Measurements from ENCODE around the gene SOX5. TPM values are rescaled to one million over a fixed set of nuclear protein-coding genes. Genes with fewer than 3 reads are reported as not detected.

The SOX5 gene
- total RNA-seq, 1 experiment from 2014 or later = 3.1 TPM

GRCh38 chr12:23546756-23547155 is 402.7 kb downstream of the SOX5 start:
- Histone ChIP-seq H4K8ac (replicated peaks; ENCODE audit: insufficient read length, low read depth, low read length) (no peak overlapping the region), H2BK120ac (ENCODE audit: low read depth, low read length, poor library complexity, severe bottlenecking) (no peak overlapping the region), H2BK15ac (ENCODE audit: low read depth, low read length) (no peak overlapping the region), H3K79me1 (ENCODE audit: insufficient read depth, low read depth, low read length, poor library complexity, severe bottlenecking) (no peaks in the 10 kb centered on the region), H3K4me2 (ENCODE audit: insufficient read depth, insufficient read length, low read length) (no peak overlapping the region), H4K20me1 (ENCODE audit: control insufficient read depth, insufficient read depth, insufficient read length) (no peaks in the 10 kb centered on the region), H3K4ac (ENCODE audit: low read depth, low read length) (no peak overlapping the region), H3K4me1 (ENCODE audit: insufficient read depth, low read length) (no peaks in the 10 kb centered on the region), H3K9me3 (ENCODE audit: control insufficient read depth, low read depth, low read length) (no peaks in the 10 kb centered on the region), H3T11ph (ENCODE audit: low read length) (no peak overlapping the region), H2BK5ac (ENCODE audit: insufficient read length, low read length) (no peak overlapping the region), H3K27ac (ENCODE audit: insufficient read length, low read depth, low read length) (no peak overlapping the region), H3K27me3 (ENCODE audit: insufficient read depth, low read length) (no peaks in the 10 kb centered on the region), H2AK5ac (ENCODE audit: insufficient read length, low read length) (no peak overlapping the region), H3K56ac (ENCODE audit: insufficient read length, low read depth, low read length) (no peak overlapping the region), H4K5ac (ENCODE audit: insufficient read length, low read depth, low read length) (no peak overlapping the region), H3K79me2 (ENCODE audit: insufficient read depth, low read length) (no peaks in the 10 kb centered on the region), H4K91ac (ENCODE audit: insufficient read length, low read depth, low read length) (no peak overlapping the region), H2BK20ac (ENCODE audit: low read depth, low read length, poor library complexity, severe bottlenecking) (no peak overlapping the region), H3K23me2 (ENCODE audit: insufficient read length, low read depth, low read length, poor library complexity, severe bottlenecking) (no peaks in the 10 kb centered on the region), H3K9ac (ENCODE audit: extremely low read depth, insufficient read length, low read length) (no peak overlapping the region), H2AFZ (ENCODE audit: low read length) (no peak overlapping the region), H2BK12ac (ENCODE audit: insufficient read length, low read depth, low read length) (no peak overlapping the region), H3K23ac (ENCODE audit: insufficient read length, low read depth, low read length) (no peak overlapping the region), H3K18ac (ENCODE audit: insufficient read length, low read depth, low read length) (no peak overlapping the region), H3K14ac (ENCODE audit: insufficient read depth, low read length) (no peak overlapping the region)
- Mint-ChIP-seq H3K4me1 (peaks cover 0 to 5% of the 10 kb centered on the region in 2 experiments; a peak in 1 of 4 replicates), H3K4me3 (no peak overlapping the region), H3K36me3 (ENCODE audit: insufficient read depth in 1 of 3, low read depth in 3 of 3) (no peaks in the 10 kb centered on the region), H3K9me3 (no peaks in the 10 kb centered on the region), H3K27me3 (ENCODE audit: low read depth) (no peaks in the 10 kb centered on the region), H3K27ac (no peak overlapping the region)
- DNase-seq = no peak
- WGBS (ENCODE audit: extremely low coverage, insufficient read length, low lambda C conversion rate) = no CpG with 5 or more reads among the region's 4 CpGs
- TF ChIP-seq, protein P1, sequence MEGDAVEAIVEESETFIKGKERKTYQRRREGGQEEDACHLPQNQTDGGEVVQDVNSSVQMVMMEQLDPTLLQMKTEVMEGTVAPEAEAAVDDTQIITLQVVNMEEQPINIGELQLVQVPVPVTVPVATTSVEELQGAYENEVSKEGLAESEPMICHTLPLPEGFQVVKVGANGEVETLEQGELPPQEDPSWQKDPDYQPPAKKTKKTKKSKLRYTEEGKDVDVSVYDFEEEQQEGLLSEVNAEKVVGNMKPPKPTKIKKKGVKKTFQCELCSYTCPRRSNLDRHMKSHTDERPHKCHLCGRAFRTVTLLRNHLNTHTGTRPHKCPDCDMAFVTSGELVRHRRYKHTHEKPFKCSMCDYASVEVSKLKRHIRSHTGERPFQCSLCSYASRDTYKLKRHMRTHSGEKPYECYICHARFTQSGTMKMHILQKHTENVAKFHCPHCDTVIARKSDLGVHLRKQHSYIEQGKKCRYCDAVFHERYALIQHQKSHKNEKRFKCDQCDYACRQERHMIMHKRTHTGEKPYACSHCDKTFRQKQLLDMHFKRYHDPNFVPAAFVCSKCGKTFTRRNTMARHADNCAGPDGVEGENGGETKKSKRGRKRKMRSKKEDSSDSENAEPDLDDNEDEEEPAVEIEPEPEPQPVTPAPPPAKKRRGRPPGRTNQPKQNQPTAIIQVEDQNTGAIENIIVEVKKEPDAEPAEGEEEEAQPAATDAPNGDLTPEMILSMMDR (conservative IDR thresholded peaks at IDR 0.05) = no peak

All from H9 (cell line).